Endothelial cell of umbilical vein (primary cell): ENCODE data around the gene PRPF31. TPM values are rescaled to one million over a fixed set of nuclear protein-coding genes. Genes with fewer than 3 reads are reported as not detected.

Source experiments
- BruUV-seq: library from RNA; stranded (reverse); fragments of 400-500 nt; replicated peaks from 2 replicates; lab custom pipeline; 2021; lab: Mats Ljungman, UMichigan
- CTCF ChIA-PET: fragments of 300-600, 350-600 bp; sonication (Branson Sonifier 250); formaldehyde crosslinking; loops from one replicate; lab custom pipeline; 2021; ENCODE audit warnings: antibody characterized with exemption, inconsistent platforms; lab: Charles Lee
- POLR2A ChIA-PET: fragments of 300-600, 350-600 bp; sonication (Branson Sonifier 250); formaldehyde crosslinking; loops from one replicate; lab custom pipeline; 2021; ENCODE audit warnings: antibody characterized with exemption, inconsistent platforms; lab: Charles Lee
- DNase-seq: peaks from one replicate; pipeline ENCODE4 v3.0.0-alpha.2; 2011; ENCODE audit warnings: low read depth, low spot score
- FAIRE-seq: peaks from 2 replicates; lab custom pipeline; 2011; peaks lifted over from hg19 to GRCh38; lab: Jason Lieb, UNC
- H2AFZ ChIP-seq: 2 replicates; pipeline ENCODE4 v1.6.0; 2012; ENCODE audit warnings: low read depth, low read length, control low read depth, inconsistent platforms
- H3K27ac ChIP-seq: 2 replicates; pipeline ENCODE4 v1.5.1; 2011; ENCODE audit warnings: low read depth, mild to moderate bottlenecking, control low read depth, low read length, moderate library complexity; ENCODE audit not compliant: insufficient read depth
- H3K27me3 ChIP-seq, 2 experiments: 2 replicates each; pipeline versions ENCODE4 v1.6.0 to v1.6.1; 2011; ENCODE audit warnings: low read length in 2 of 2, mixed read lengths in 1 of 2; ENCODE audit not compliant: control insufficient read depth in 2 of 2, insufficient read depth in 2 of 2
- H3K36me3 ChIP-seq, 2 experiments: 2 replicates in 1 of 2; 3 replicates in 1 of 2; pipeline ENCODE4 v1.5.1; 2011; ENCODE audit warnings: low read length in 2 of 2, mild to moderate bottlenecking in 1 of 2, moderate library complexity in 1 of 2; ENCODE audit not compliant: control insufficient read depth in 2 of 2, insufficient read depth in 2 of 2; ENCODE audit errors: extremely low read depth in 1 of 2
- H3K4me1 ChIP-seq: 3 replicates; pipeline ENCODE4 v1.5.1; 2011; ENCODE audit warnings: mild to moderate bottlenecking, low read length; ENCODE audit not compliant: control insufficient read depth, insufficient read depth; ENCODE audit errors: extremely low read depth
- H3K4me2 ChIP-seq: 2 replicates; pipeline ENCODE4 v1.6.1; 2011; ENCODE audit warnings: low read length, control low read depth, mixed read lengths; ENCODE audit not compliant: insufficient read depth
- H3K4me3 ChIP-seq, 3 experiments: fragments of 200-600 bp in 1 of 3; sonication (generic), shearing (Covaris generic) in 1 of 3; replicated peaks in 1 of 3; 2 replicates each; pipeline ENCODE4 v1.5.1; 2011 to 2016; ENCODE audit warnings: control low read depth in 3 of 3, low read length in 3 of 3, mild to moderate bottlenecking in 2 of 3, inconsistent platforms in 1 of 3, low read depth in 1 of 3, moderate library complexity in 1 of 3; ENCODE audit not compliant: insufficient read depth in 1 of 3
- H3K79me2 ChIP-seq: 2 replicates; pipeline ENCODE4 v1.6.0; 2012; ENCODE audit warnings: low read length, inconsistent platforms; ENCODE audit not compliant: control insufficient read depth, insufficient read depth
- H3K9ac ChIP-seq: replicated peaks from 2 replicates; pipeline ENCODE3; 2011; ENCODE audit warnings: low read length, control low read depth; ENCODE audit not compliant: insufficient read depth; ENCODE audit errors: extremely low read depth
- H3K9me1 ChIP-seq: replicated peaks from 3 replicates; pipeline ENCODE4 v1.6.0; 2011; ENCODE audit warnings: mild to moderate bottlenecking, low read length; ENCODE audit not compliant: control insufficient read depth, insufficient read depth; ENCODE audit errors: extremely low read depth
- H3K9me3 ChIP-seq: replicated peaks from 2 replicates; pipeline ENCODE4 v1.5.1; 2012; ENCODE audit warnings: low read length, inconsistent platforms; ENCODE audit not compliant: control insufficient read depth, insufficient read depth
- H4K20me1 ChIP-seq: replicated peaks from 2 replicates; pipeline ENCODE3; 2011; ENCODE audit warnings: mild to moderate bottlenecking, low read length; ENCODE audit not compliant: control insufficient read depth, insufficient read depth; ENCODE audit errors: extremely low read depth
- CTCF ChIP-seq, 2 donors: IDR thresholded peaks; 1 replicate in 1 of 2; 2 replicates in 1 of 2; pipeline ENCODE4 v1.5.1; 2011; ENCODE audit warnings: low read length in 2 of 2, mild to moderate bottlenecking in 2 of 2, moderate library complexity in 2 of 2, control low read depth in 1 of 2, inconsistent platforms in 1 of 2, low read depth in 1 of 2; ENCODE audit not compliant: insufficient read depth in 1 of 2; ENCODE audit errors: extremely low read depth in 1 of 2
- EZH2 ChIP-seq: IDR thresholded peaks from 2 replicates; pipeline ENCODE4 v1.6.1; 2012; ENCODE audit warnings: borderline replicate concordance, low read depth, mild to moderate bottlenecking, moderate library complexity, low read length, inconsistent platforms; ENCODE audit not compliant: severe bottlenecking
- FOS ChIP-seq: IDR thresholded peaks from 2 replicates; pipeline ENCODE4 v1.6.1; 2011; ENCODE audit warnings: mild to moderate bottlenecking, low read length, moderate library complexity, borderline replicate concordance; ENCODE audit not compliant: insufficient read depth
- GATA2 ChIP-seq: IDR thresholded peaks from 2 replicates; pipeline ENCODE4 v1.7.0; 2011; ENCODE audit warnings: low read depth, mild to moderate bottlenecking, moderate library complexity, mixed read lengths, low read length; ENCODE audit not compliant: insufficient read length, insufficient read depth
- JUN ChIP-seq: IDR thresholded peaks from 2 replicates; pipeline ENCODE4 v1.6.1; 2011; ENCODE audit warnings: borderline replicate concordance, low read depth; ENCODE audit not compliant: insufficient read length, insufficient read depth
- MAX ChIP-seq: IDR thresholded peaks from 2 replicates; pipeline ENCODE4 v1.6.1; 2011; ENCODE audit not compliant: insufficient read depth, insufficient read length
- MYC ChIP-seq: IDR thresholded peaks from one replicate; pipeline ENCODE4 v1.6.1; 2011; ENCODE audit warnings: mild to moderate bottlenecking, low read depth, low read length
- POLR2A ChIP-seq: IDR thresholded peaks from 2 replicates; pipeline ENCODE4 v1.6.1; 2012; ENCODE audit warnings: low read depth, mild to moderate bottlenecking, control low read depth, low read length
- POLR2AphosphoS5 ChIP-seq: IDR thresholded peaks from 2 replicates; pipeline ENCODE4 v1.6.1; 2012; ENCODE audit warnings: low read depth, mild to moderate bottlenecking, control low read depth, low read length, moderate library complexity; ENCODE audit not compliant: insufficient read depth
- dilution Hi-C: fragments of 300-500 bp; cut with MboI; formaldehyde crosslinking; loops from one replicate; pipeline ENCODE4 v1.15.0; 2019; ENCODE audit warnings: low sequenced_read_pairs; ENCODE audit not compliant: extremely low pct_ligation_motif_present
- intact Hi-C: fragments of 100-400 bp; cut with micrococcal nuclease; formaldehyde crosslinking; loops from one replicate; pipeline ENCODE4 v1.10.0; 2022
- polyA plus RNA-seq, 4 experiments: library from polyadenylated mRNA; depleted of rRNA in 3 of 4; stranded (reverse) in 3 of 4; unstranded in 1 of 4; fragments of >200 nt; gene quantifications; 2 replicates each; pipeline versions ENCODE4 v1.2.1 to v1.2.3, GENCODE V29; 2011 to 2012; ENCODE audit warnings: missing spikeins in 1 of 4
- total RNA-seq: library from RNA; stranded (reverse); gene quantifications from 2 replicates; pipeline ENCODE4 v1.2.3, GENCODE V29; 2021

PRPF31 gene
- total and polyA plus RNA-seq, 2 donors (not counting 3 experiments of a cell fraction or from before 2014, with no cell fraction given), result 76.2 to 101 TPM

DNA sequence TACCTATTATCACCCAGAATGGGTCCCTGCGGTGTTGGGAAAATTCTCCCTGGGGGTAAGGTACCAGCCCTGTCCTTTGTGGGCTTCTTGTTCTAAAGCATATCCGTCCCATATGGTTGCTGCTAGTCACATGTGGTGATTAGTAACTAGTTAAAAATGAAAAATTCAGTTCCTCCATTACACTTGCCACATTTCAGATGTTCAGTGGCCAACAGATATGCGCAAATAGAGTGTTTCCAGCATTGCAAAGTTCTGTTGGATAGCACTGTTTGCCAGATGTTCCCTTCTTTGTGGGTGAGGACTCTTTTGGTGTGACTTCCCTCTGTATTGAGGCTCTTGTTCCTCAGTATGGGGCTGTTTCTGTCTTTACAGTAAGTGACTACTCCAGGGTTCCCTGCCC lies 25.8 kb downstream of the PRPF31 start:
- ChIA-PET POLR2A (no interaction called here), CTCF (no interaction called here)
- H3K4me3 ChIP-seq, result no peak overlapping the region
- no peaks in the 10 kb centered on the region for H3K9me1 ChIP-seq
- no peaks in the 10 kb centered on the region for H4K20me1 ChIP-seq
- H3K9me3 ChIP-seq, result no peaks in the 10 kb centered on the region
- no peaks in the 10 kb centered on the region for H3K27me3 ChIP-seq
- no peak overlapping the region for H3K9ac ChIP-seq
- no peak for FAIRE-seq
- dilution Hi-C loops, result no loop called here
- H3K27ac ChIP-seq, result no peak overlapping the region
- intact Hi-C loops, result no loop called here
- BruUV-seq, result no TSS peak
- no peak for DNase-seq
- H3K4me1 ChIP-seq, result peaks cover 11% of the 10 kb centered on the region
- no peak overlapping the region for H2AFZ ChIP-seq
- H3K36me3 ChIP-seq, result peaks cover 25 to 37% of the 10 kb centered on the region in 2 experiments
- no peak overlapping the region for H3K4me2 ChIP-seq
- no peak for TF ChIP-seq EZH2
- no peak for TF ChIP-seq POLR2A
- no peak for TF ChIP-seq JUN
- no peak for TF ChIP-seq GATA2
- TF ChIP-seq MAX, result no peak
- TF ChIP-seq POLR2AphosphoS5, result no peak
- TF ChIP-seq FOS, result no peak
- TF ChIP-seq MYC, result no peak
- peaks cover 49% of the 10 kb centered on the region for H3K79me2 ChIP-seq

- POLR2A ChIA-PET, result no interaction called here
- no peaks in the 10 kb centered on the region for H4K20me1 ChIP-seq
Measured at GRCh38 chr19:54142166-54142780, 26.7 kb downstream of the PRPF31 start.

More at GRCh38 chr19:54142166-54142780, 26.7 kb downstream of the PRPF31 start:
- TF ChIP-seq FOS (no peak), JUN (no peak), POLR2A (no peak), GATA2 (no peak), POLR2AphosphoS5 (no peak), MAX (no peak), CTCF (IDR thresholded peaks at IDR 0.05; ENCODE audit: extremely low read depth in 1 of 2, insufficient read depth in 1 of 2, low read depth in 1 of 2, low read length in 2 of 2) (no peak), EZH2 (no peak), MYC (no peak)
- H3K27me3 ChIP-seq, result no peaks in the 10 kb centered on the region
- H3K27ac ChIP-seq, result no peak overlapping the region
- peaks cover 7% of the 10 kb centered on the region for H3K4me1 ChIP-seq
- peaks cover 49% of the 10 kb centered on the region for H3K79me2 ChIP-seq
- H3K9me1 ChIP-seq, result no peaks in the 10 kb centered on the region
- H3K9ac ChIP-seq, result no peak overlapping the region
- CTCF ChIA-PET, result no interaction called here
- H3K4me2 ChIP-seq, result no peak overlapping the region
- no TSS peak for BruUV-seq
- no peak for FAIRE-seq
- H2AFZ ChIP-seq, result no peak overlapping the region
- H3K9me3 ChIP-seq, result no peaks in the 10 kb centered on the region
- intact Hi-C loops (no loop called here), dilution Hi-C loops (no loop called here)
- H3K4me3 ChIP-seq, result no peak overlapping the region
- peaks cover 29 to 46% of the 10 kb centered on the region in 2 experiments for H3K36me3 ChIP-seq
- DNase-seq, result no peak
